HG03064 (cell line): ENCODE data around the gene MYH3.

Experiments used
- ATAC-seq: cut with Tn5 transposase; IDR thresholded peaks from one replicate; pipeline ENCODE4 v1.9.1; 2021; ENCODE audit warnings: low read depth; ENCODE audit not compliant: unreplicated experiment

The MYH3 gene

DNA sequence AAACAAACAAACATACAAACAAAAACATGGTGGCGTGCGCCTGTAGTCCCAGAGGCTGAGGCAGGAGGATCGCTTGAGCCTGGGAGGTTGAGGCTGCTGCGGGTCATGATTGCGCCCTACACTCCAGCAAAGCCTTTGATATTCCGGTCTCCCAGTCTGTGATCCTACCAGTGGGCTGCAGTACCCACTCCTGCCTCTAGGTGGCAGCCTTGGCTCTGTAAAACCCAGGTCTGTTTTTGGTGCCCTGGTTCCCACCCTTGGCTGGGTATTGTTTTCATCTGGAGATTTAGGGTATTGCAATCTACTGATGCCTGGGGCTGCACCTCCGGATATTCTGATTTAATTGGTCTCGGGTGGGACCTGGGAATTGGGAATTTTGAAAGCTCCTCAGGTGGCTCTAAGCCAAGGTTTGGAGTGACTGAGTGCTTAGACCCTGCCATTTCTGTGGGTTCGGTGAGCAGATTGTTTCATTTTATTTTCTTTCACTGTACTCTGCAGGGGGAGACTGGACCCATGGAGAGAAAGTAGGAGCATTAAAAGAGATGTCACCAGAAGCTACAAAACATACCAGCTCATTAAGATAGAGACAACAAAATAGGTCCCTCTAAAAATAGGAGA, 40.5 kb downstream of the MYH3 start:
- ATAC-seq: no peak

DNA sequence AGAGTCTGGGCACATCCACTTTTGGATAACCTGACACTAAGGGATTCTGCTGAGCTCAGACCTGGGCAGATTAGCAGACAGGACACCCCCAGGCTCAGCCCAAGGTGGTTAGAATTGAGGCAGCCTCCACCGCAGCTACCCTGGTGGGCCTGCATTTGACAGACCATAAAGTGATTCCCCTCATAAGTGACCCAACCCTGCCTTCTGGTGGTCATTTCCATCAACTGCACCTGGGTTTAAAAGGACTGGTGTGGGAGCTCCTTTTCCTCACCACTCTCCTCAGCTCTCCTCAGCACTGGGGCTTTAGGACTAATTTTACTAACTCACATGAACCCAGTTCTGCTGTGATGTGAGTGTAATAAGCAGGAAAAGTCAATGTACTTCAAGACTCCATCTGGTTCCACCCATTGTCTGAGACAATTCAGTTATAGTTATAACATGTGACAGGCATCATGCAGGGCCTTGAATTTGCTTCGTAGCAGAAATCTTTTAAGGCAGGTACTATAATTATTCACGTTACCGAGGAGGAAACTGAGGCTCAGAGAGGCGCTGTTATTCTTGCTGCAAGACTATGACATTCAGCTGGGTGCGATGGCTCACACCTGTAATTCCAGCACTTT, 42.5 kb downstream of the MYH3 start:
- ATAC-seq: no peak

DNA sequence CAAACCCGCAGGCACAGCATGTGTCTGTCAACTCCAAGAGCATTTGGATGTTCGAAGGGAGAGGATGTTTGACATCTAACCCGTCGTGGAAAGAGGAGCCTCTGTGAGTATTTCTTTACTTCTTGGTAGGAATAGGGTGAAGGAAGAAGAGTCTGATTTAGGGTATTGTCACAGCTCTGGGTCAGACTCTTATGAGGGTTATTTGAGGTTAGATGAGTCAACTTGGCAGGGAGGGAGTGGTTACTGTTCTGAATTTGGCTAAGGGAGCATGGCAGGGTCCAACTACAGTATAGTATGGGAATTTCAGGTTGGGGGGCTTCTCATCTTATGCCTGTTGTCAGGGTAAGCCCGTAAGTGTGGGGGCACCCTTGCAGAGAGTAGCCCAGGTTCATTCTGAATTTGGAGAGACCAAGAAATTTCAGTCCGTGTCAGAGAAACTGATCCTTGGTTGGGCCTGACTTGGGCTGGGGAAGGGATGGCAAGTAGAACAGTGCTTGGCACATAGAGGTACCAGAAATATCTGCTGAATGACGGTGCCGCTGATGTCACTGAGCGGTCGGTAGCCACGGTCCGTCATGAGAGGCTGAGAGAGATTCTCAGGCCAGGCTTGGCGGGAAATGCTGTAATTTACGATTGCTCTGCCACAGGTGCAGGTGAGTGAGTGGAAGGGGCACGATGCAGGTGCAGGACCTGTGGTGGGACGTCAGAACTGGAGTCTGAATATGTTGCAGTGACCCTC, 43.2 kb downstream of the MYH3 start:
- no peak for ATAC-seq

DNA sequence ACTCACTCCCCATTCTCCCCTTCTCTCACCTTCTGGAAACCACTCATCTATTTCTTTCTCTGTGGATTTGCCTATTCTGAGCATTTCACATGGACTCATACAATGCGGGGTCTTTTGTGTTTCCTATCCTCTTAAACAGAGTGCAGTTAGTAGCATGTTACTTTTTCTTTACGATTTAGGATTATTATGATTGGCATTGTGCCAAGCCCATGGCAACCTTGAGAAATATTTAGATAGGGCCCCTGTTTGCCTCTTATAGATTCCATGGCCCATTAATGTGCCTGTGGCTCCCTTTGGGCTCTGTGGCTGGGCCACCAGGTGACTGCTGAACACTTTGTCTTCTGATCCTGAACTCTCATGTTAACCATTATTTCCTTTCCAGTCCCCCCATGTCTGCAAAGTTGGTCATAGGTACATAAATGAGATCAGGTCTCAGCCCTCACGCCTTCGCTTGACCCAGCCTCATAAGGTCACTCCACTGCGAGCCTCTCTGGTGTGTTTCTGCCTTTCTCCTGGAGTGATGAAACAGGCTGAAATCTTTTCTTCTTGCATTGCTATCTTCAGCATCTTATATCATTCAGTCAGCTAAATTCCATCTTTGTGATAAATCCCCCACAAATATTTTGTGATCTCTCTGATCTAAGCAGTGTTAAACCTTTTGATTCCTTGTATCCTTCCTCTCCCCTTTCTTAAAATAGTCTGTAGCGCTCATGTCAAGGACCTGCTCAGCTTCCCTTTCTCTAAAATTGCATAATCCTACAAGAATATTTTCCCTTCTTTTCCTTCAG, 44.0 kb downstream of the MYH3 start:
- ATAC-seq: no peak

DNA sequence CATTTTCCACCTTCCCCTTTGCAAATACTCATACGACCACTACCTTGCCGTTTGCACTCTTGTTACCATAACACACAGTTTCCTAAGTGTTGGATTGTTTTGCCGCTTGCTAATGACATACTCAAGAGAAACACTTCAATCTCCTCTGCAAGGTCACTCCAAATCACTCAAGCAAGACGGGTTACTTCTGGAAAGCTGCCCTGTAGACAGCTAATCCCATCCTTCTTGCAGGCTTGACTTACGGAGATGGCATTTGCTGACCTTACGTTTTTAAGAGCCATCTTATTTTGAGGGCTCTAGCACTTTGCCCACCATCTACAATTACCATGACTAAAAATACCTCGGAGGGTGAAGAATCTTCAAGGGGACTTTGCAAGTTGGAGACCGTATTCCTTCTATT, 46.2 kb downstream of the MYH3 start:
- no peak for ATAC-seq

DNA sequence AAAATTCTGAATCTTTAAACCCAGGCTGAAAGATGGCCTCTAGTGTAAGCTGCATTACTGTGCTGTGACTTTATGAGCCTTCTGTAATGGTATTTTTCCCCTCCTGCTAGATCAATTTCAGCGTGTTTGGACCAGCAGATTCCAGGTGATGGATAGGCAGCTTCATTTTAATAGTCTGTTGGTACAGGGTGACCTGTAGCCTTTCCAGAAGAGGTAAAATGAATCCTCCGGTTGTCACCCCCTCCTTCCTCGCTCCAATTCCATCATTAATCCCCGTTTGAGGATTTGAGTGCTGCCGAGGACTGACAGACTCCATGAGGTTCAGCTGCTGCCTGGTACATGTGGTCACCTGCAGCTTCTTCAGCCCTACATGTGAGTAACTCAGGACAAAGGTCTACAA, 48.9 kb downstream of the MYH3 start:
- no peak for ATAC-seq

DNA sequence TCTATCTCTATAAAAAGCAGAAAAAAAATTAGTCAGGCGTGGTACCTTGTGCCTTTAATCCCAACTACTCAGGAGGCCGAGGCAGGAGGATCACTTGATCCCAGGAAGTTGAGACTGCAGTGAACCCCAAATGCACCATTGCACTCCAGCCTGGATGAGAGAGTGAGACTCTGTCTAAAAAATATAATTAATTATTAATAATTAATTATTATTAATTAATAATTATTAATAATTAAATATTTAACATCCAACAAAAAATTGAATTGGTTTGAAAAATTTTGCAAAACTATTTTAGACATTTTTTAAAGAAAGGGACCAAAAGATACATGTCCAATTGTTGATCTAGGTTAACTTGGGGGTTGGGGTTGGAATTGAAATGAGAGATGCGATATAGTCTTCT, 51.0 kb downstream of the MYH3 start:
- no peak for ATAC-seq

DNA sequence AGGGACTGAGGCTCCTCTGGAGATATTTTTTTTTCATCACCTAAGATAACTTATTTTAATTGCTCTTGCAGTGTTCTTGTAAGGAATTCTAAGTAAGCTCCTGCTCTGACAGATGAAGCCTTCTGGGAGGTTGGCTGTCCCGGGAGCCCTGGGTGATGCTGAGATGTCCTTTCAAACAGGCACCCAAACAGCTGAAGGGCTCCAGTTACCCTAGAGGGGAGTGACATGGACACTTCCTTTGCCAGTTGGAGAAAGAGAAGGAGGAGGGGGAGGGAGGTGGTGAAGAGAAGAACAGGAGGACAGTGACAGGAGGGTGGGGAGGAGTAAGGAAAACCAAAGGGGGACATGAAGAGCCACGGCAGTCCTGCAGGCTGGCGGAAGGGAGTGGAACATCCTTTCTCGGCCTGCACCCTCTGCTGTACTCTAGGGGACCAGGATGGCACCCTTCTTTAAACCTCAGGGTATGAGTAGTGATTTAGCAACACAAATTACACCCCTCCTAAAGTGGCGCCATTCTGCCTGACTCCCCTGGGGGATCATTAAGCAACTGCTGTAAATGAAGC, 51.8 kb downstream of the MYH3 start:
- no peak for ATAC-seq

DNA sequence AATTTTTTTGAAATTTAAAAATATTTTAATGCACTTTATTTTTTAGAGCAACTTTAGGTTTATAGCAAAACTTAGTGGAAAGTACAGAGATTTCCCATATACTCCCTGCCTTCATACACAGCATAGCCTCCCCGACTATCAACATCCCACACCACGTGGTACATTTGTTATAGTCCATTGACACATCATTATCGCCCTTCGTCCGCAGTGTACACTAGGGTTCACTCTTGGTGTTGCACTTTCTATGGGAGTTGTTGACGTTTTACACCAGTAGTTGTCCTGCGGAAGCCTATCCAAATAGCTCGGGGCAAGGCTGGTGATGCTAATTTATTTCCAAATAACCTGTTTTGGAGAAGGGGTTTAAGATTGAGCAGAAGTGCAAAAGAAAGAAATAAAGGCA, 52.6 kb downstream of the MYH3 start:
- ATAC-seq: no peak

DNA sequence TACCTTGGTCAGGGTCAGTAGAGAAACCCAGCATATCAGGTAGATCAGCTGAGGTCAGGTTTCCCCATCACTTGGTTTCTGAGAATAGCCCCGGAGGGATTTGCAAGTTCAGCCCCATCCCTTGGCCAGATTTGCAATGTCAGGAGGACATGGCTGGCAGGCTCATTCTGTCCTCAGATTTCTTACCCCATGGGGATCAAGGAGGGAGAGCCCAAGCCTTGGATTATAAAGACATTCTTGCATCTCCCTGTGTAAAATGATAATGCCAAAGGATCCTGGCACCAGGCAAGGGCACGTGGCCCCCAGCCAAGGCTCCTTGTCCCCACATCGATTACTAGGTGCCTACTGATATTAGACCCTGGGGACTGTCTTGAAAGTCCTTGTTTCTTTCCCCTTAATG, 53.2 kb downstream of the MYH3 start:
- no peak for ATAC-seq

DNA sequence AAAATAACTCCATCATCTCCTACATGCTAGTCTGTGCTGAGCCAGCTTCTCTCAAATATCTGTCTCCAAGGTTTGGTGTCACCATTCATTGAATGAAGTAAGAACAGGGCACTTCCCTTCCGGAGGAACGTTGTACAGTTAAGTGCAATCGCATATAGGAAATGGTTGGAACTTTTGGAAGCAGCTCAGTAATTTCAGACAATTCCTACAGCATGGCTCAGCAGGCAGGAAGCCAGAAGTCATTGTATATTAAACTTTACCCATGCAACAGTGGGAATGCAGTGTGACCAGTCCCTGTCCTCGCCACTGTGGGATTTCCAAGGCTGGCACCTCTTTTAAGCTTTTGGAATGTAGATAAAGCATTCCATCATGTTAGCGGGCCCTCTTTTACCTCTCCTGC, 56.5 kb downstream of the MYH3 start:
- ATAC-seq: no peak

DNA sequence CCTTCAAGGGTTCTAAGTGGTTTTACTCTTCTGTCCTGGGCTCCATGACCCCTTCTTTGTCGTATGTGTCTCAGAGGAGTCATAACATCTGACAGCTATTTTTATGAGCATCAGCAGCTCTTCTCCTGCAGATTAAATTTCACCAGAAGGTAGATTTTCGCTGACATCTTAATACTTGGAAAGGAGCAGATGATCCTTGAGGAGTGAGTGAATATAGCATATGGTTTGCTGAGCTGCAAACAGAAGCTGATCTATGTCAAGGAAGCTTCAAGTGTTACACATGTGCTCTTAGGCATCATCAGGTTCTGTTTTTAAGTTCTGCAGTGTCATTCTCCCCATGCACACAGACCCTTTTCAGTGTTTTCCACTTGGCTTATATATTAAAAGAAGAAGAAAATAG, 58.5 kb downstream of the MYH3 start:
- ATAC-seq: no peak

DNA sequence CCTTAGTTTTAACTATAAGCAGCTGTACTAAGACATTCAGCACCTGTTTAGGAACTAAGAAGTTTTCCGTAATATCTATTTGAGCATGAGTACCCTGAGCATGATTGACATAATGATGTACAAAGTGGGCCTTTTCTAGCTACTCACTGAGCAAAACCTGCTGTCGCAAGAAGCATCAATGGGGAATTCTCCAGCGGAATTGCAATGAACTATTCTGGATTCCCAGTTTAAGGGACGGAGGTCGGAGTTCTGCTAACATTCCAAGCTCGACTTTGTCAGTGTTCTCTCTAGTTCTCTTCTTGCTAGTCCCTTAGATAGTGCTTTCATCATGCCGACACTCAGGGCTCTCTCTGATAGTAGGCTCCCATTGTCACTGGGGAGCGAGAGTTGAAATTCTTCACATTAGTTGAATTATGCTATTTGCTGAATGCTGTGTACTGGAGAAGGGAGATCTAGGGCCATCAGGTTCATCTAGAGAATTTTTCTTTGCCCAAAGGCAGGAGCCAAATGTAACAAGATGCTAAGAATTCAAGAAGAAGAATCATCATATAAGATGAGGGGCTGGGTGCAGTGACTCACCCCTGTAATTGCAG, 67.5 kb downstream of the MYH3 start:
- no peak for ATAC-seq

DNA sequence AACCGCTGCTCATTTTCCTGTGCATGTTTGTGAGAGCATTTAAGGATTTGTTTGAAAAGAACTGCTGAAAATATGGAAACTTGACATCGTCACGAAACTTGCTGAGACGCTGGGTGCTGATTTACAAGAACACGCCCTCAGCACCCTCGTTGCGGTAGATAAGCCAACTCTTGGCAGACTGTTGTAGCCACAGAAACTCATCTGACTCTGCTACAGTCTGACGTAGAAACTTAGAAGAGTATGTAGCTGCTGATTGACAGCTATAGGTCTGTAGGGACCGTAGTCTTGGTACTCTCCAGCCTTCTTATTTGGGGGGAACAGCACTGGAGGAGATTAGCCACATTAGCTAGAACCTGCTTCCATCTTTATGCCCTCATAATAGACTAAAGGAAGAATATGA, 71.6 kb downstream of the MYH3 start:
- no peak for ATAC-seq

DNA sequence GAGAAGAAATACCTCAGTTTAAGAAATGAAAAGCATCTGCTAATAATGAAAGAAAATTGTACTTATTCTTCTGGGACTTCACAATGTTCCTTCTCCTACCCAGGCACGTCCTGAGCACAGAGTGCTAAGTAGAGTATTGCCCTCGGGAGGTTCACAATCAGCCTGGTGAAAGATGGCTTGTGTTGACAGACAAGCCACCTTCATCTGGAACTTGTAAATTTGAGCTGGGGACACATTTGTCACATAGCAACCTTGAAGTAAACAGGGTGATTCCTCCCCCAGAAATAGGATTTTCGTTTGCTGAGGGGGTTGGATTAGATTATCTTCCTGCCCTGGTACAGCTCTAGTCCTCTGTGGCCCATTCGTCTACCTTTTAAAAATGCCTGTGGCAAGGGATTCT, 73.3 kb downstream of the MYH3 start:
- ATAC-seq: no peak

DNA sequence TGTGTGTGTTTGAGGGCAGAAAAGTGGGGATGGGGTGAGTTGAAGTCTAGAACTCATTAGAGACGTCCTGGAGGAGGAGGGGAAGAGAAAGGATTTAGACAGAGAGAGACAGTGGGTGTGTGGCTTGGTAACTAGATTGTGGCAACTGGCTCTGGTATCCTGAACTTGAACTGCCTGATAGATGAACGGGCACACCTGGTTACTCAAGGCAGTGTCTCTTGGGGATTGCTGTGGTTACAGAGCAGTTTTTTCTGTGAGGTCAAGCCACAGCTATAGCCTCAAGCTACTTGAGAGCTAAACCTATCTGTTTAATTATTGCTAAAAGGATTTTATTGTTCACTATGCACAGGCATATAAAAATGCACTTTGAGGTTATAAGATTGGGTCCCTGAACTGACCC, 77.8 kb downstream of the MYH3 start:
- no peak for ATAC-seq
